K562 (cell line): ENCODE data around the gene SUFU. TPM values are rescaled to one million over a fixed set of nuclear protein-coding genes. Genes with fewer than 3 reads are reported as not detected.
A peak's percentile ranks its signal among the peaks of the same experiment; 100 is the strongest.

ENCODE experiments used
- BCL6 ChIP-seq: fragments of 250-450 bp; sonication (Bioruptor Pico); IDR thresholded peaks from 2 replicates; pipeline ENCODE4 v1.4.0; 2020
- CREM ChIP-seq: IDR thresholded peaks from 2 replicates; pipeline ENCODE4 v1.6.1; 2014; ENCODE audit warnings: antibody characterized with exemption, low read depth
- CTCF ChIP-seq, 3 experiments: IDR thresholded peaks in 2 of 3; conservative IDR thresholded peaks in 1 of 3; 2 replicates each; pipeline ENCODE4 v1.5.1; 2011 to 2012; ENCODE audit warnings: low read length in 3 of 3, mild to moderate bottlenecking in 3 of 3, control low read depth in 2 of 3, improper control_type of control experiment in 1 of 3, inconsistent platforms in 1 of 3, low read depth in 1 of 3, mixed read lengths in 1 of 3, moderate library complexity in 1 of 3; ENCODE audit not compliant: insufficient read depth in 2 of 3
- DDX20 ChIP-seq: fragments of 450-650 bp; IDR thresholded peaks from 2 replicates; pipeline ENCODE4 v1.6.1; 2016; ENCODE audit warnings: missing genetic modification characterization, low read depth, mild to moderate bottlenecking, missing compliant biosample characterization, moderate library complexity
- ETV6 ChIP-seq, 3 experiments: fragments of 150-350 bp in 1 of 3; sonication (generic) in 1 of 3; formaldehyde crosslinking in 1 of 3; IDR thresholded peaks; 2 replicates each; pipeline versions ENCODE4 v1.6.1 to v1.8.0; 2014 to 2022; ENCODE audit warnings: borderline replicate concordance in 2 of 3, low read depth in 2 of 3, antibody characterized with exemption in 1 of 3, low read length in 1 of 3, mild to moderate bottlenecking in 1 of 3, missing genetic modification reagents in 1 of 3
- L3MBTL2 ChIP-seq: fragments of 450-650 bp; IDR thresholded peaks from 2 replicates; pipeline ENCODE4 v1.6.1; 2016; ENCODE audit warnings: mild to moderate bottlenecking, moderate library complexity
- NFE2 ChIP-seq: IDR thresholded peaks from 2 replicates; pipeline ENCODE4 v1.6.1; 2014; ENCODE audit warnings: antibody characterized with exemption, low read depth
- NFIC ChIP-seq: fragments of 450-650 bp; IDR thresholded peaks from 2 replicates; pipeline ENCODE4 v1.6.1; 2017; ENCODE audit warnings: mild to moderate bottlenecking, inconsistent platforms
- NR2C2 ChIP-seq, 2 experiments: fragments of 200-800 bp in 1 of 2; sonication (Bioruptor generic) in 1 of 2; sonication (generic) in 1 of 2; formaldehyde crosslinking in 1 of 2; IDR thresholded peaks; 2 replicates each; pipeline versions ENCODE4 v1.6.1 to v1.8.0; 2016 to 2022; ENCODE audit warnings: mild to moderate bottlenecking in 1 of 2, missing compliant biosample characterization in 1 of 2, missing genetic modification characterization in 1 of 2, missing genetic modification reagents in 1 of 2
- RBM22 ChIP-seq: fragments of 200-400 bp; formaldehyde crosslinking; IDR thresholded peaks from 2 replicates; pipeline ENCODE4 v1.6.1; 2018; ENCODE audit warnings: low read length, low read depth; ENCODE audit not compliant: poor library complexity, severe bottlenecking
- SMARCA5 ChIP-seq: fragments of 450-650 bp; IDR thresholded peaks from 2 replicates; pipeline ENCODE4 v1.6.1; 2016
- TEAD4 ChIP-seq, 2 experiments: sonication (generic) in 1 of 2; formaldehyde crosslinking in 1 of 2; IDR thresholded peaks; 2 replicates each; pipeline versions ENCODE4 v1.6.1 to v1.8.0; 2012 to 2022; ENCODE audit warnings: borderline replicate concordance in 1 of 2, inconsistent platforms in 1 of 2, low read length in 1 of 2, mild to moderate bottlenecking in 1 of 2, missing genetic modification reagents in 1 of 2
- THRA ChIP-seq: fragments of 450-650 bp; IDR thresholded peaks from 2 replicates; pipeline ENCODE4 v1.6.1; 2017; ENCODE audit warnings: mild to moderate bottlenecking, moderate library complexity
- ZFP36 ChIP-seq: fragments of 150-350 bp; IDR thresholded peaks from 2 replicates; pipeline ENCODE4 v1.6.1; 2018; ENCODE audit warnings: low read length, low read depth; ENCODE audit not compliant: partially characterized antibody
- ZMIZ1 ChIP-seq, 2 experiments: fragments of 150-350 bp in 1 of 2; IDR thresholded peaks; 2 replicates each; pipeline ENCODE4 v1.6.1; 2012 to 2016; ENCODE audit warnings: low read depth in 2 of 2, low read length in 2 of 2, mild to moderate bottlenecking in 1 of 2, moderate library complexity in 1 of 2
- ZNF280B ChIP-seq: fragments of 250-450 bp; sonication (Bioruptor Pico); IDR thresholded peaks from 2 replicates; pipeline ENCODE4 v1.5.1; 2021; ENCODE audit warnings: mild to moderate bottlenecking
- ZNF354B ChIP-seq: fragments of 250-450 bp; sonication (Bioruptor Pico); IDR thresholded peaks from 2 replicates; pipeline ENCODE4 v1.4.0; 2020
- ZNF707 ChIP-seq: fragments of 250-450 bp; sonication (Bioruptor Pico); conservative IDR thresholded peaks from 2 replicates; pipeline ENCODE4 v1.8.0; 2022; ENCODE audit warnings: inconsistent platforms, mild to moderate bottlenecking, moderate library complexity
- polyA plus RNA-seq, 8 experiments: library from polyadenylated mRNA; depleted of rRNA in 4 of 8; stranded (reverse) in 5 of 8; unstranded in 3 of 8; fragments of >200 nt; fragmentation: Nextera tagmentation in 2 of 8; fragmentation: Illumina TruSeq in 1 of 8; extraction: Ambion mirVana in 2 of 8; extraction: Trizol in 1 of 8; gene quantifications; 2 replicates each; pipeline versions ENCODE4 v1.2.1 to v1.2.3, GENCODE V29; 2011 to 2014; ENCODE audit warnings: inconsistent platforms in 1 of 8, missing spikeins in 1 of 8
- total RNA-seq, 7 experiments: library from RNA; depleted of rRNA in 6 of 7; stranded (reverse); fragments of >200 nt in 6 of 7; fragmentation: Illumina TruSeq in 2 of 7; extraction: Trizol in 2 of 7; gene quantifications; 2 replicates each; pipeline versions ENCODE4 v1.2.1 to v1.2.3, GENCODE V29; 2011 to 2021; ENCODE audit warnings: low replicate concordance in 1 of 7

The SUFU gene
- total and polyA plus RNA-seq, 9 of the 15 experiments (the other 6 are each of a cell fraction or from before 2014, with no cell fraction given): 0.59 to 6.3 (median 0.82) TPM

- TF ChIP-seq ETV6 (IDR thresholded peaks at IDR 0.05; ENCODE audit: borderline replicate concordance in 1 of 2, low read depth in 2 of 2, low read length in 1 of 2) (no peak), ETV6 (CRISPR knock-in tag; IDR thresholded peaks at IDR 0.05; ENCODE audit: borderline replicate concordance) (no peak), NR2C2 (CRISPR knock-in tag; IDR thresholded peaks at IDR 0.05) (no peak), NR2C2 (tag; IDR thresholded peaks at IDR 0.05) (no peak), THRA (no peak), DDX20 (tag) (no peak), ZFP36 (peak; percentile 8), NFIC (no peak), ZNF280B (CRISPR knock-in tag) (no peak), ZMIZ1 (IDR thresholded peaks at IDR 0.05; ENCODE audit: low read depth in 2 of 2, low read length in 2 of 2) (no peak), L3MBTL2 (no peak), BCL6 (CRISPR knock-in tag) (no peak), ZNF707 (no peak), CREM (0 out of 2 replicates have a peak, but pooled peaks have one; percentile 13), NFE2 (0 out of 2 replicates have a peak, but pooled peaks have one; percentile 25), TEAD4 (IDR thresholded peaks at IDR 0.05; ENCODE audit: low read length) (no peak), TEAD4 (CRISPR knock-in tag; IDR thresholded peaks at IDR 0.05; ENCODE audit: borderline replicate concordance) (no peak), SMARCA5 (no peak), RBM22 (no peak), ZNF354B (CRISPR knock-in tag) (no peak), CTCF (IDR thresholded peaks at IDR 0.05 in 2 of 3, conservative IDR thresholded peaks at IDR 0.05 in 1 of 3; ENCODE audit: insufficient read depth in 2 of 3, low read depth in 1 of 3, low read length in 3 of 3) (peak in 2 of 3 experiments; percentile 31 to 46; a peak in 3 of 6 replicates)
Measured at GRCh38 chr10:102463983-102464382, 39.8 kb upstream of the SUFU start (continued).
